MCF 10A (cell line): Measurements from ENCODE around the gene MIS18A. TPM values are rescaled to one million over a fixed set of nuclear protein-coding genes. Genes with fewer than 3 reads are reported as not detected.

Experiments used
- BruUV-seq: library from RNA; stranded (reverse); fragments of 400-500 nt; replicated peaks from 2 replicates; lab custom pipeline; 2021; lab: Mats Ljungman, UMichigan
- CTCF ChIA-PET: fragments of 300-600 bp; sonication (Branson Sonifier 250); formaldehyde crosslinking; extraction: SDS; loops from one replicate; lab custom pipeline; 2021; ENCODE audit warnings: antibody characterized with exemption, inconsistent platforms; lab: Yijun Ruan, JAX
- POLR2A ChIA-PET: fragments of 300-600, 350-650 bp; sonication (Branson Sonifier 250); formaldehyde crosslinking; extraction: SDS; loops from one replicate; lab custom pipeline; 2020; ENCODE audit warnings: antibody characterized with exemption, inconsistent platforms; lab: Yijun Ruan, JAX
- DNase-seq: peaks from one replicate; pipeline ENCODE4 v3.0.0-alpha.2; 2018; ENCODE audit not compliant: unreplicated experiment
- H3K27ac Mint-ChIP-seq: one replicate; pipeline ENCODE4 v1.8.0; 2022; ENCODE audit warnings: mild to moderate bottlenecking, low read depth, mixed read lengths; ENCODE audit not compliant: unreplicated experiment
- H3K27me3 Mint-ChIP-seq: one replicate; pipeline ENCODE4 v1.8.0; 2022; ENCODE audit warnings: mixed read lengths; ENCODE audit not compliant: insufficient read depth, unreplicated experiment
- H3K36me3 Mint-ChIP-seq: one replicate; pipeline ENCODE4 v1.8.0; 2022; ENCODE audit warnings: mild to moderate bottlenecking, moderate library complexity, mixed read lengths; ENCODE audit not compliant: insufficient read depth, unreplicated experiment
- H3K4me1 Mint-ChIP-seq: one replicate; pipeline ENCODE4 v1.8.0; 2022; ENCODE audit warnings: mixed read lengths; ENCODE audit not compliant: insufficient read depth, unreplicated experiment
- H3K4me3 Mint-ChIP-seq: one replicate; pipeline ENCODE4 v1.8.0; 2022; ENCODE audit warnings: mild to moderate bottlenecking, moderate library complexity, mixed read lengths; ENCODE audit not compliant: unreplicated experiment
- H3K9me3 Mint-ChIP-seq: one replicate; pipeline ENCODE4 v1.8.0; 2022; ENCODE audit warnings: mixed read lengths; ENCODE audit not compliant: unreplicated experiment
- intact Hi-C: fragments of 100-400 bp; cut with micrococcal nuclease; formaldehyde crosslinking; loops from 2 replicates; pipeline ENCODE4 v1.14.1; 2022
- total RNA-seq: library from RNA; stranded (reverse); gene quantifications from 2 replicates; pipeline ENCODE4 v1.2.3, GENCODE V29; 2022
- TF ChIP-seq, protein P1 (sequence below): fragments of 200-600 bp; IDR thresholded peaks from one replicate; pipeline ENCODE4 v1.8.0; 2022; ENCODE audit warnings: antibody characterized with exemption, mild to moderate bottlenecking; ENCODE audit not compliant: unreplicated experiment

The MIS18A gene
- total RNA-seq, 1 experiment from 2014 or later, result 14.0 TPM

DNA sequence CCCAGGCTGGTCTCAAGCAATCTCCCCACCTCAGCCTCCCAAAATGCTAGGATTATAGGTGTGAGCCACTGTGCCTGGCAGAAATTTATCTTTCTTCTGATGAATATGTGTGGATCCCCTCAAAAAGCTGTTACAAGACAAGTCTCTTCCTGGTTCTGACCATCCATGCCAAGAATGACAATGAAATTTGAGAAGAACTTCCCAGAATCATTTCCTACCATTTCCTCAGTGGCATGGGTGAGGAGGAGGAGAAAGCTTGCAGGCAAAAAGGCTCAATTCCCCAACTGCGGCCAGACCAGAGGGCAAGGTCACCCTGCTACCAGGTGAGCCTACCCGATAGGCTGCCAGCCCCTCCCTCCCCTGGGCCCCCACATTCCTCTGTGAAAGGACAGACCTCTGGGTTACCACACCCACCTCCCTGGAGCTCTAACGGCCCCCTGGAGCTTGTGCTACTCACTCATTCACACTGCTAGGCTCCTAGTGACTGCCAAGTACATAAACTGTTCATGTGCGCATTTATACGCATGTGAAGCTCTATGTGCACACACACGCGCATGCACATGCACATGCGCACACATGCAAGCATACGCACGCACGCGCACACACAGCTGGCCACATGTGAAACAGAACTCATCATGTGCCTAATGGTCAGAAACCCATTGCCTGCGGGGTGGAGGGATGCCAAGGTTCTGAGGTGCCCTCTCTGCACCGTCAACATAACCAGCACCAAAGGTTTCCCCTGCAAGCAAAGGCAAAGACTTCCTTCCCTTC, 36.8 kb upstream of the MIS18A start:
- intact Hi-C loops, result no loop called here
- Mint-ChIP-seq H3K36me3 (peaks cover 96% of the 10 kb centered on the region), H3K9me3 (no peaks in the 10 kb centered on the region), H3K27ac (no peak overlapping the region), H3K4me1 (no peaks in the 10 kb centered on the region), H3K27me3 (no peaks in the 10 kb centered on the region), H3K4me3 (no peak overlapping the region)
- DNase-seq, result no peak
- TF ChIP-seq, protein P1, sequence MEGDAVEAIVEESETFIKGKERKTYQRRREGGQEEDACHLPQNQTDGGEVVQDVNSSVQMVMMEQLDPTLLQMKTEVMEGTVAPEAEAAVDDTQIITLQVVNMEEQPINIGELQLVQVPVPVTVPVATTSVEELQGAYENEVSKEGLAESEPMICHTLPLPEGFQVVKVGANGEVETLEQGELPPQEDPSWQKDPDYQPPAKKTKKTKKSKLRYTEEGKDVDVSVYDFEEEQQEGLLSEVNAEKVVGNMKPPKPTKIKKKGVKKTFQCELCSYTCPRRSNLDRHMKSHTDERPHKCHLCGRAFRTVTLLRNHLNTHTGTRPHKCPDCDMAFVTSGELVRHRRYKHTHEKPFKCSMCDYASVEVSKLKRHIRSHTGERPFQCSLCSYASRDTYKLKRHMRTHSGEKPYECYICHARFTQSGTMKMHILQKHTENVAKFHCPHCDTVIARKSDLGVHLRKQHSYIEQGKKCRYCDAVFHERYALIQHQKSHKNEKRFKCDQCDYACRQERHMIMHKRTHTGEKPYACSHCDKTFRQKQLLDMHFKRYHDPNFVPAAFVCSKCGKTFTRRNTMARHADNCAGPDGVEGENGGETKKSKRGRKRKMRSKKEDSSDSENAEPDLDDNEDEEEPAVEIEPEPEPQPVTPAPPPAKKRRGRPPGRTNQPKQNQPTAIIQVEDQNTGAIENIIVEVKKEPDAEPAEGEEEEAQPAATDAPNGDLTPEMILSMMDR, result no peak
- BruUV-seq, result no TSS peak
- ChIA-PET POLR2A (no interaction called here), CTCF (no interaction called here)

DNA sequence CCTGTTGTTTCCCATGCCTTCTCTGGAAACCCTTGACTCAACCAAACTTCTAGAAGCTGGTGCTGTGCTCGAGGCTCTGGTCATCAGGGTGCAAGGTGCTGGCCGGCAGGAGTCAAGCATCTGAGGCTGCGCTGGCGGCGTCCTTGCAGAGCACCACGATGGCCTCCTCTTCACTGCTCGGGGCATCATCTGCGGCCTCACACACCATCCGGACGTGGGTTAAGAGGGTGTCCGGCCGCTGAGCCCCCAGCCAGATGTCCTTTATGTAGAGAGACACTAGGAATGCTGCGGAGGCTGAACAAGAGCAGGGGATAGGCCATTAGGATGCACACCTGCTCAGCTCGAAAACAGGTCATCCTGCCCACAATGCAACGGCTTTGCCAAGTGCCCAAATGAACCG, 36.0 kb upstream of the MIS18A start:
- H3K36me3 Mint-ChIP-seq, result peaks cover 89% of the 10 kb centered on the region
- POLR2A ChIA-PET, result interaction anchor here (0.6 to 0.7 kb wide), 2 partner anchors 77 to 457 kb away, joined by 3 read pairs; partner anchors contain the start of gene PAXBP1
- H3K9me3 Mint-ChIP-seq, result no peaks in the 10 kb centered on the region
- H3K4me1 Mint-ChIP-seq, result no peaks in the 10 kb centered on the region
- H3K4me3 Mint-ChIP-seq, result no peak overlapping the region
- TF ChIP-seq, protein P1, result no peak
- CTCF ChIA-PET, result interaction anchor here (0.7 kb wide), 1 partner anchor 8 kb away, joined by 3 read pairs; no protein-coding TSS in a partner anchor
- DNase-seq, result no peak
- intact Hi-C loops, result no loop called here
- BruUV-seq, result no TSS peak
- no peaks in the 10 kb centered on the region for H3K27me3 Mint-ChIP-seq
- H3K27ac Mint-ChIP-seq, result no peak overlapping the region

DNA sequence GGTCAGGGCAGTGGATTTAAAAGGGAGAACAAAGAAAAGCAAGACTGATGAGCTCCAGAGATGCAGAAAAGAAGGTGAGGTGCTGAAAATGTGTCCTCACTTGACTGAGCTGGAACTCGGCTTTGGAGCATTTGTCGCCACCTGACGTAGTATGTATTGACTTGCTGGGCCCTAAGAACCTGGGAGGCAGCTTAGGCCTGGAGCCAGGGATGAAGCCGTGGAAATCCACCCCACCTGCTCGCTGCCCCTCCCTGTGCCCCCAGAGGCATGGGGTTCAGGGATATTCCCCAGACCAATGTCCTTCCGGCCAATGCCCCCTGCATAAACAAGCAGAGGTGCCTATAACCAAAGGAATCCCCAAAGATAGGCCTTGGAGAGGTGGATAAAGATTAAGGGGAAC, 34.1 kb upstream of the MIS18A start:
- no peaks in the 10 kb centered on the region for H3K27me3 Mint-ChIP-seq
- H3K4me1 Mint-ChIP-seq, result no peaks in the 10 kb centered on the region
- no TSS peak for BruUV-seq
- no peak overlapping the region for H3K4me3 Mint-ChIP-seq
- H3K9me3 Mint-ChIP-seq, result no peaks in the 10 kb centered on the region
- ChIA-PET POLR2A (interaction anchor here (0.6 kb wide), 1 partner anchor 538 kb away, joined by 3 read pairs; no protein-coding TSS in a partner anchor), CTCF (interaction anchor here (0.7 to 1.0 kb wide), 2 partner anchors 17 to 447 kb away, joined by 3 to 4 read pairs; no protein-coding TSS in a partner anchor)
- no peak overlapping the region for H3K27ac Mint-ChIP-seq
- intact Hi-C loops, result no loop called here
- TF ChIP-seq, protein P1, result no peak
- peaks cover 84% of the 10 kb centered on the region for H3K36me3 Mint-ChIP-seq
- no peak for DNase-seq

DNA sequence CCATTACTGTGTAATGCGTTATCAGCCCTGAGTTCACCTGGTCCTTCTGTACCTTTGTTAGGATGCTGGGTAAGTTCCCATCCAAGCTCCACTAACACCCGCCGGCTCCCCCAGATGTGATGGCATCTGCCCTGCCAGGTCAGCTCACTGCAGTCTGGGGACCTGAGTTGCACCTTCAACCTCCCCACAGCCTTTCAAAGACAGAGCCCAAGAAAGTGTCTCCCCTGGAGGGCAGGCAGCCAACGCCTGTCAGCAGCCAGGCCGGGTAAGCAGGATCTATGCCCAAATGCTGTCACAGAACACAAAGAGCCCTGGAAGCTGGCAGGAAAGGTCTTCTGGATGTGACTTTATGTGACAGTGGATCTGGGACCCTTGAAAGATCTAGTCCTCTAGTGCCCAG, 33.5 kb upstream of the MIS18A start:
- intact Hi-C loops, result no loop called here
- BruUV-seq, result no TSS peak
- Mint-ChIP-seq H3K27ac (no peak overlapping the region), H3K27me3 (no peaks in the 10 kb centered on the region), H3K4me1 (no peaks in the 10 kb centered on the region), H3K9me3 (no peaks in the 10 kb centered on the region), H3K36me3 (peaks cover 84% of the 10 kb centered on the region), H3K4me3 (no peak overlapping the region)
- TF ChIP-seq, protein P1, result no peak
- DNase-seq, result no peak
- POLR2A ChIA-PET, result interaction anchor here (0.6 kb wide), 1 partner anchor 26 kb away, joined by 3 read pairs; no protein-coding TSS in a partner anchor
- CTCF ChIA-PET, result interaction anchor here (1.0 kb wide), 1 partner anchor 447 kb away, joined by 4 read pairs; no protein-coding TSS in a partner anchor
